Lower leg skin (tissue), 3 donors: Measurements from ENCODE around the gene TPRA1.

Experiments
- CTCF ChIP-seq, 3 donors: fragments of 450-650 bp; IDR thresholded peaks; one replicate each; pipeline ENCODE4 v1.5.1; 2016; ENCODE audit warnings: antibody characterized with exemption in 3 of 3, mild to moderate bottlenecking in 3 of 3, moderate library complexity in 2 of 3
- POLR2A ChIP-seq, 2 donors: fragments of 450-650 bp; IDR thresholded peaks; one replicate each; pipeline ENCODE4 v1.6.1; 2016 to 2017; ENCODE audit warnings: antibody characterized with exemption in 2 of 2, mild to moderate bottlenecking in 1 of 2, moderate library complexity in 1 of 2

- TF ChIP-seq CTCF (IDR thresholded peaks at IDR 0.05) = no peak
- TF ChIP-seq POLR2A (IDR thresholded peaks at IDR 0.05) = no peak
These were observed 20.7 kb upstream of the TPRA1 start for GRCh38 chr3:127611251-127611650.
